Activated T-cell treated with anti-CD3 and anti-CD28 coated beads, Interleukin-2, amount 50 U/mL, for 1 hour (primary cell): ENCODE measurements around the gene LDLRAD4.

Experiments used
- DNase-seq: peaks from one replicate; pipeline ENCODE4 v3.0.0-alpha.2; 2020

The LDLRAD4 gene

GRCh38 chr18:13232086-13232917 is 13.7 kb downstream of the LDLRAD4 start:
- peak; percentile 20 for DNase-seq

DNA sequence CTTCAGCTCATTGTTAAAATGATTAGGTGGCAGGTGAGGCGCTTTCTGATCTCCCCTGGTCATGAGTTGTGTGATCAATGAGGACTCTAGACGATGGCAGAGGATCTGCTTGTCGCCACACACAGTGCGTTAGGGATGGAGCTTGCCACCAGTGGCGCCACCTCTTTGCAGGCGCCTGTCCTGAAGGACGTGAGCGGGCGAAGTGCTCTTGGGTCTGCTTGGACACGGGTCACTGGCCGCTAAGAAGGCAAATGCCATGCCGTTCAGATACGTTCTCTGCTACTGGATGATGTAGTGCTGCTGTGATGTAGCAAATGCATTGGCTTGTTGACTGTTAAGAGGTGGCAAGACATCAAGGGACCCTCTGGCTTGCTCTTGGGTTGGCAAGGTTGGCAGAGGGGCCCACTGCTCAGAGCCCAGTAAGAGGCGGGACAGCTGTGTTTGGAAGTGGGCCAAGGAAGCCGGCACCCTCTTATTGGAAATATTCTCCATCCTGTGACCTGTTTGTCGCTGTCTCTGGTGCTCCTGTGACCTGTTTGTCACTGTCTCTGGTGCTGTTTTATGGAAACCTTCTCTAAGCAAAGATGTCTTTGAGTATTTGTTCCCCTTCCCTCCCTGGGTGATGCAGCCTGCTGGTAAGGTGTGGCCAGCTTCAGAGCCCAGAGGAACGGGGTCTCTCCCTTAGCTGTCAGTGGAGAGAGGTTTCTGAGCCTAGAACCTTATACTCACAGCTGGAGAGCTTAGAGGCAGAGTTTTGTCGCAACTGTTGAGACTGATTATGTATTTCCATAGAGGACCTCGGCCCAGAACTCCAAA is 14.6 kb downstream of the LDLRAD4 start:
- peak; percentile 13 for DNase-seq

GRCh38 chr18:13233787-13234783 is 15.5 kb downstream of the LDLRAD4 start:
- DNase-seq = peak; percentile 14

- peak; percentile 12 for DNase-seq
These were observed 16.9 kb downstream of the LDLRAD4 start for GRCh38 chr18:13235421-13235831.

- DNase-seq = peak; percentile 9
These were observed 17.4 kb downstream of the LDLRAD4 start for GRCh38 chr18:13235981-13236380.

GRCh38 chr18:13236411-13236810 is 17.9 kb downstream of the LDLRAD4 start:
- peak; percentile 4 for DNase-seq

- DNase-seq = peak; percentile 11
These were observed 18.5 kb downstream of the LDLRAD4 start for GRCh38 chr18:13237073-13237472.

- DNase-seq = peak; percentile 2
These were observed 19.1 kb downstream of the LDLRAD4 start for GRCh38 chr18:13237641-13238040.

DNA sequence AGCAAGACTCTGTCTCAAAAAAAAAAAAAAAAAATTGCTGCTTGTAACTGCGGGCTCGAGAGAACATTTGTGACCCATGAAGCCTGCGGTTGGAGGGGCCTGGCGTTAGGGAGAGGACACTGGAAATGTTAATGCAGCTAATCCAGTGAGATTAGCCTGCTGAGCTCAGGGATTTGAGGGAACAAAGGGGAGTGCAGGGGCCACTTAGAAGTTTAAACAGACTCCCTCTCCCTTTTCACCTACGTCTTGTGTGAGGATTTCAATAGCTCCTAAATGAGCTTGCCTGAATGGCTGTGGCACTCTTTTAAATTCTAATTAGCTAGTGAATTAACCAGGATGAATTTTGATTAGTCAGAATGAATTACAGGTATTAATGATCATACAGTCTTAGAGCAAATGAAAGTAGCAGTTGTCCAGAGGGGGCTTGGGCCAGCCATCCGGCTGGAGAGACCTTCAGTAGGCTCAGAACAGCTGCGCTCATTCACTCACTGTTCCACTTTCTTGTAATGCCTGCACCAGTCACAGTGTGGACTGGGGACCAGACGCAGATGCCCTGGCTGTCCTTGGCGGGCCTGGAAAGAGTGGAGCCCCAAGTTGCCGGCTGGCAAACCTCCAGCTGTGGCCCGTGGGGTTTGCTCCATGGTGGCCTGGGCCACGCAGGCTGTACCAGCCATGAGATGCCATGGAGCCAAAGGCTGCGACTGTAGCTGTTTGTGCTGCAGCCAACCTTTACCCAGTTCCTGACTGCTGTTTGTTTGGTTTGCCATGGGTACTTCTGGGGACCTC is 20.8 kb downstream of the LDLRAD4 start:
- peak; percentile 16 for DNase-seq

DNA sequence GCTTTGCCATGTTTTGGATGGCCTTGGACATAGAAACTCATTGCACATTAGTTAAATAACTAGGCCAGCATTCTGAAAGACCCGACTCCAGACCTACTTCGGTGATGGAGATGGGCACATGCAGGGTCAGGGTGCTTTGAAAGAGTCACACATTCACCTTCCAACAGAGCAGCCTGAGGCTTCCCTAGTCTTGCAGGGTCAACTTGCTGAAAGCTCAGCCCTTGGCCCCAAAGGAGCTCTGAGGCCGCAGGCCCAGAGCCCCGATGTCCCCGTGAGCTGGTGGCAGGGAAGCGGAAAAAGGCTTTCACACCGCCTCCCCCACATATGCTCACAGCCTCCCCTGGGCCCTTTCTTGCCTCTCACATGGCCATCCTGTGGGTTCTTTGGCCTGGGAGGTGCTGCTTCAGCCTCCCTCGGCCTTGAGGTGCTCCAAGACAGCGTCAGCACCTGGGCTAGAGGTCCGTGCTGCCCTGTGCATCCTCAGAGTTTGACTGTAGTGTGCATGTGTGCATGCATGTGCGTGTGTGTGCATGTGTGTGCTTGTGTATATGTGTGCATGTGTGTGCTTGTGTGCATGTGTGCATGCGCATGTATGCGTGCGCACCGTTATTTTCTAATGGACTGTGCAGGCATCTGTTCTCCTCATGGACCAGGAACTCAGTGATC is 21.6 kb downstream of the LDLRAD4 start:
- DNase-seq = peak; percentile 15

GRCh38 chr18:13241083-13241892 is 22.7 kb downstream of the LDLRAD4 start:
- DNase-seq = peak; percentile 8

- no peak for DNase-seq
These were observed 23.3 kb downstream of the LDLRAD4 start for GRCh38 chr18:13241893-13242175.

DNA sequence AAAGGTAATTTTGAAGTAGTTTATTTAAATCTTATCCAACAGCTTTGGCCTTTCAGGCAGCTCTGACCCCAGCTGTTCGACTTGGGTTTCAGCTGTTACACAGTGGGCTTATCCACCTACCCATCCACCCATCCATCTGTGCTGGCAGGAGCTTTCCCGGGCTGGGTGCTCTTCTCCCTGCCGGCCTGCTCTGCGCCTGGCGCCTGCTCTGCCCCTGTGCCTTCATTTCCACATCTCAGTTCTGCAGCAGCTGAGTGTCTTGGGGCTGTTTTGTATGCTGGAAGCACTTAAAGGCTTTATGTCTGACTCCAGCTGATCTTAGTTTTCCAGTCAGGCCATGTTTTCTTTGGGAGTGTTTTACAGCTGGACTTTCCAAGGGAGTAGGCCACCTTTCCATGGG is 24.2 kb downstream of the LDLRAD4 start:
- DNase-seq = no peak

GRCh38 chr18:13243363-13243762 is 24.8 kb downstream of the LDLRAD4 start:
- no peak for DNase-seq

- DNase-seq = no peak
These were observed 25.6 kb downstream of the LDLRAD4 start for GRCh38 chr18:13244135-13244534.

DNA sequence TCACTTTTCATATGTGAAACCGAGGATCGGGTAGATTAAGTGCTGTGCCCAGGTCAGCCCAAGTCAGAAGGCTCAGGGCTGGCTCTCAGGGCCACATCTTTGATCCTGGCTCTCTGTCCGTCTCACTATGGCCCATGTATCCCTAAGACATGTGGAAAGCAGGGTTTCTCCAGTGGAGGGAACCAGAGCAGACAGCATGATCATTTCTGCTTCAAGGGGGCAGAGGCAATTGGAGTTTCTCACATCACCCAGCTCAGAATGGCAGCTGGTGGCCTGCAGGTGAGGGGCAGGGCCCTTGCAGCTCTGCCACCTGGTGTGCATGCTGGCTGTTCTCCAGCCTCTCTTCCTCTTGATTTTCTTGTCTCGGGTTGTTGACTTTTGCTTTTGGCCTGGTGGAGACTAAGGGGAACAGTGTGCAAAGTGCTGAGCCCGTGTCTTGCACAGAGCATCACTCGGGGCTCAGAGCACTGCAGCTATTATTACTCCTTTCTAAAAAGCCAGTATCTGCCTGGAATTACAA is 27.0 kb downstream of the LDLRAD4 start:
- DNase-seq = peak; percentile 11

DNA sequence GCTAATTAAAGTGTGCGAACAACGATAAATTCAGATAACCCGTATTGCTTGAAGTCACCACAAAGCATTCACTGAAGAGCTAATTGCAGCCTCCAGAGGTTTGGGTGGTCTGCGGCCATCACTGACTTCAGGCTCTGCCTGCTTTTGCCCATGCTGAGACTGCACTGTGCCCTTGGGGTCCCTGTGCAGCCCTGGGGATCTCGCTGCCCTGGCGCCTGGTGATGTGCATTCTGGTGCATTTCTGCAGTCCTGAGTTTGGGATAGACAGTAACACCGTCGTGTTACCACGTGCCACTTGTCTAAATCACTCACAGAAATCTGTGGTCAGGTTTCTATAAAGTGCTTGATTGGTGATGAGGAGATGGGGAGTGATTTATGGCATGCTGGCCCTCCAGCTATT is 27.6 kb downstream of the LDLRAD4 start:
- DNase-seq = no peak

DNA sequence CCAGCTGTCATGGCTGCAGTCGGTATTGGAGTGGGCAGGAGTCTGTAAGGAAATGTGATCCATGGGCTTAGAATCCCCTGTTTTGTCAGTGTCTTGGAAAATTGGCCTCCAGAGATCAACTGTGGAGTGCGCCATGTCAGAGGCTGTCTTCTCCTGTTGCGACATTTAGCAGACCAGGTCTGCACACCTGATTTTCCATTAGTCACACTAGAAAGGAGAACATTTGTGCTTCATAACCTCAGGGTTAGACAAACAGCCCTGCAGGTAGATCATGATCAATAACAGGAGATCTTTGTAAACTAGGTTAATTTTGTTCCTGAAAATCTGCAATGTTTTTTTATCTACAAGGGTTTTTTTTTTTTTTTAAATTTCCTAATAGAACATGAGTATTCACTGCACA is 28.0 kb downstream of the LDLRAD4 start:
- no peak for DNase-seq

DNA sequence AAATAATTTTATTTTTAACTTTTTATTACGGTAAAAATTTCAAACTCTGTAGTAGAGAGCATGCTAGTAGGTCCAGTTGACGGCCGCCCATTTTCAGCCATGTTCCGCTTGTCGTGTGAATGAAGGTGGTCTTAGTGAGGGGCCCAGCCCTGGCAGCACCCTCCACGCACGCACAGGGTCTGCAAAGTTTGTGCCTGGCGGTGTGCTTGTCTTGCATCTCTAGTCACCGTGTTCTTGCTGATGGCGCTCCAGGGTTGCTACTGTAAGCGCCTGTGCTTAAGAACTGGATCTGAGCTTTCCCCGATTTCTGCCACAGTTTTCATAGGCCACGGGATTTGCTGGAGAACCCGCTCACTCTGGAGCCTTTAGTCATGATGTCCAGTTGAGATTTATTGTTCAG is 28.9 kb downstream of the LDLRAD4 start:
- DNase-seq = peak; percentile 10

DNA sequence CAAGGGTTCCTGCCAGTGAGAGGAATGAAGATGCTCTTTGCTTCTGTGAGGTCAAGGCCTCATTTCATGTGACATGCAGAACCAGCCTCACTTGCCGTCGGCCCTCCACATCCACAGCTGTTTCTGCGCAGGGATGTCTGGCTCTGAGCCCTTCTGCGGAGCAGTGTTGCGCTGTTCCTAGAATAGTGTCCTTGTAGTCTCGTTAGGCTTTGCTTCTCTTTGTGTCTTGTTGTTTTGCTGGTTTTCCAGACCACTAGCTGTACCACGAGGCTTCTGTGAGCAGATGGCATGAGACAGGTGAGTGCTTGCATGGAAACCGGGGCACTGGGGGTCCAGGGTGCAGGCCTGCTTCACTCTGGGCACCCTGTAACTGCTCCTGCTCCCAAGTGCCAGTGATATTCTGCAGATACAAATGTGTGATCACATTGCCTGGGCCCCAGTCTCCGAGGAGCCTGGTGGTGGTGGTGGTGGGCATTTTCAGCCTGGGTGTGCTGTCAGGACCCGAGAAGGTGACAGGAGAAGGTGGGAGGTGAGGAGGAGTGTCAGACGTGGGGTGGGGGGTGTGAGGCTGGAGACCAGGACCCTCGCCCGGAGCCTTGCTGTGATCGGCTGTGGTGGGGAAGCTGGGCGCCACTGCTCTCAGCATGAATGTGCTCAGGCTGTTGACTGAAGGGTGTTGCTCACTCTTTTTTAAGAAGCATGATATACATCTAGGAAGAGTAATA is 34.3 kb downstream of the LDLRAD4 start:
- peak; percentile 6 for DNase-seq
